ENCODE data around the gene CFAP299.

CFAP299 gene

DNA sequence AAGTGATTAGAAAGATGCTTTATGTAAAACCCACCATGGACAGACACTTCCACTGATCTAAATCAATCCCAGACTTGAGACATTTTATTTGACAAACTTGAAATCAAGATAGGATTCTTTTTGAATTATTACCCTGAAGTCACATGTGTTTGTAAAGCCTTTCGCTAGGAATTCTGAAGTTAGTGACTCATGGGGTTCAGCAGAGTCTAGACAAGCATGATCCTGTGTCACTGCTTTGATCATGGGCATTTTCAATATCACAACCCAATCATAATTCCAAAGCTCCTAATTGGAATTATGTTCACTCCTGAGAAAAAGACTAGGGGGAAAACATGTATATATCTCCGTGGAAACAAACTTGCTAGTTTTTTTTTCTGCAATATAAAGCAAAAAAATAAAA is 627.5 kb downstream of the CFAP299 start:
- DNase-seq: no peak

DNA sequence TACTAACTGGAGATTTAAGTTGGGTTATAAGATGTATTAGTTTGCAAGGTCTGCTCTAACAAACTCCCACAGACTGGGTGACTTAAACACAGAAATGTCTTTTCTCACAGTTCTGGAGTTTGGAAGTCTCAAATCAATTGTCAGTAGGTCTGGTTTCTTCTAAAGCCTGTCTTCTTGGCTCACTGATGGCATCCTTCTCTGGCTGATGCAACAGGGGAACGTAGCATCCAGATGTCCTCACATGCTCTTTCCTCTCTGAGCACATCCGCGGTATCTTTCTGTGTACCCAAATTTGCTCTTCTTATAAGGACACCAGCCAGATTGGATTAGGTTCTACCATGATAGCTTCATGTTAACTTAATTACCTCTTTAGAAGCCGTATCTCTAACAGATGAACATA is 631.8 kb downstream of the CFAP299 start:
- no peak for DNase-seq

DNA sequence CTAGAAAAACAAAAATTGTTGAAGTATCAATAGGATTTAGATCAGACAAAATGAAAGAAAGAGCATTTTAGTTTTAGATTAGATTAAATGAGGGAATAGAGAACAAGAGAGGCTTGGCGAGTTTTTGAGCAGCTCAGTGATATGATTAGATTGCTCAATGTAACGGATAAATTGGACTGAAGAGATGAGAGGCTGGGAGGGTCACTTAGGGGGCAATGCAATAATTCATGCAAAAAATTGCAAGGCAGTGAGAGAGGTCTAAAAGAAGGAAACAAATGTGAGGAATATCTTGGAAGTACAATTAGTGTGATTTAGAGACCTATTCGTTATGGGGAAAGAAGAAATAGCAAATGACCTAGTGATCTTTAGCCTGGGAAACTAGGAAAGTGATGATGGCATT is 644.7 kb downstream of the CFAP299 start:
- DNase-seq: no peak

DNA sequence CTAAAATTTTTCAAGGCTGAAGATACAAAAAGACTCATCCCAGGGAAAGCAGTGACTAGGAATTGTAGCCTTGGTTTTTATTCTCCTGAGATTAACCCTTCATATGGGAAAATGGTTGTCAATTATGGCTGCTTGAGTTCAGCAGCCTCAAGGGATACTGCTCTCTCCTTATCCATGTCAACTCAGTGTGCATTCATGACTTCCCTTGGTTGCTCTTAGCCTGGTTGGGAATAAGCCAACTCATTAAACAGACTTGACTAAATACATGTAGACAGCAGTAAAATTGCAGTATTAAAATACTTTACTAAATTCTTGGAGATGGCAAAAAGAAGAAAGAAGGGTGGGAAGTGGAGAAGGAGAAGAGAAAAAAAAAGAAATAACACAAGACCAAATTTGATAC is 650.5 kb downstream of the CFAP299 start:
- no peak for DNase-seq

DNA sequence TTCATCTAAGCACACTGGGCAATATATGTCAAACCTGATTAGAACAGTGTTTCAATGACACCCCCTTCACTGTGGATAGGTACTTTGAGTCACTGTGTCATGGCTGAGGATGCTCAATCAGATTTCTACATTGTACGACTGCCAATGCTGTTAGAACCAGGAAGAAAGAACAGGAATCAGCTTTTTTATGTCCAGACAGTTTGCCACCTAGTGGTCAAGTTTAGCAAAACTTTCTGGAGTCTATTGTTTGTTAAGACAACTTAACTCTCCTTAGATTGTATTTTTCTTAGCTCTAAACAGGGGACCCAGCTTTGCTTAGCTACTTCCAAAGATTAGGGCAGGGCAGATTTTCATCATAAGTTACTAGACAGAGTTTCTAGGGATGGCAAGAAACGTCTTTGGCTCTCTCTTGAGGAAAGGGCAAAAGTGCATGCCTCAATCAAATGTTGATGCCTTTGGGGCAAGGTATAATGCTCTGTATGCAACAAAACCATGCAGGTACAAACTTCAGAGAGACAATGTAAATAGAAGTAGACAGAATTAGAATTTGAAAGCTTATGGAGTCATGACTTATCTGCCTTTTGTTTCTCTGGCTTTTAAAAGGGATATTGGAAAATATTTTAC is 654.5 kb downstream of the CFAP299 start:
- DNase-seq: peak; percentile 41

DNA sequence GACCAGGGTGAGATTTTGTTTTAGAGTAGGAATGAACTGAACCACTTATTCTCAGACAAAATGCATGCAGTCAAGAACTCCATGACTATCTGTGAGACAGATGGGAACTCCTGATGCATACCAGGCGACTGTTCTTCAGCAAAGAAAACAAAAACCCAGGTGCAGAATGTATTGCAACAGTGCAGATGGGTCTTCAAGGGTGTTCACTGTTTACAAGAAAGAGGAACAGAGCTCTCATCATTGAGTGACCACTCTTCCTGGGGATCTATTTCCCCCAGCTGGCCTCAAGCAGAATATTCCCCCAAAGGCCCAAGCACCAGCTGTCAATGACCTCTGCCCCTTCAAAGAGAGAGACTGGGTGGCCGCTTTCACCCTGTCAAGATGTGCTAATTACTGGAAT is 655.3 kb downstream of the CFAP299 start:
- DNase-seq: no peak

DNA sequence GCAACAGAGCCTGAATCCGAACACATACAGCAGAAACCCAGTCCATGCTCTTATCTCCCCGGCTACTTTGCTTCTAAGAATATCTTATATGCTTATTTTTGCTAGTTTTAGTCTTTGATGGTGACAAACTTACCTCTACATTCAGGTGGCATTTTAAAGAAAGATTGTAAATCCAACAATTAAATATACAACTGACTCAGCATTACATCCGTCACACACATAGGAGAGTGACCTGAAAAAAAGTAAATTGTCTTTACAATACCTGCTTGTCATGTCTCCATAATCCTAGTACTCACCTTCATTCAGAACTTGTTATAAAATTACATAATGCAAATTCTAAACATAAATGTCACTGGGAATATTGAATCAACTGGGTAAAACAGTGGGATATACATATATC is 664.4 kb downstream of the CFAP299 start:
- no peak for DNase-seq

DNA sequence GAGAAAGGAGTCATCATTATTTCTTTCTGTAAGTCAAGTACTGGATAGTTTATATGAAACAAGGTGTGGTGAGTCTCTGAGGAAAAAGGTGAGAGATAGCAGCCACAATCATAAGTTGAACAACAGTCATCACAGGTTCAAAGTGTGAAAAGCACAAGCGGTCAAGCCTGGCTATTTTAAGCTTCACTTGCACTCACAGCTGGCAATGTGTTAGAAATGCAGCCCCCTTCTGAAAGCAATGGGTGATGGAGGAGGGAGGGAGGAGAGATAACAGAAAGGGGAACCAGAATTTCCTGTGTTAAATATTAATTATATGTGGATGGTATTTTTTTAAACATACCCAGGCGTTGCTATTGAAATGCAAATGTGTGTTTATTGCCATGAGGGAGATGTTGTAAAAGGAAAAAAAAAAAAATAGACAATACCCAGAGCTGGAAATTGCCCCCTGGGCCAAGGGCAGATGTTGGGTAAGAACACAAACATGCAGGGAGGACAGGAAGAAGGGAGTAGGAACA is 668.1 kb downstream of the CFAP299 start:
- no peak for DNase-seq

DNA sequence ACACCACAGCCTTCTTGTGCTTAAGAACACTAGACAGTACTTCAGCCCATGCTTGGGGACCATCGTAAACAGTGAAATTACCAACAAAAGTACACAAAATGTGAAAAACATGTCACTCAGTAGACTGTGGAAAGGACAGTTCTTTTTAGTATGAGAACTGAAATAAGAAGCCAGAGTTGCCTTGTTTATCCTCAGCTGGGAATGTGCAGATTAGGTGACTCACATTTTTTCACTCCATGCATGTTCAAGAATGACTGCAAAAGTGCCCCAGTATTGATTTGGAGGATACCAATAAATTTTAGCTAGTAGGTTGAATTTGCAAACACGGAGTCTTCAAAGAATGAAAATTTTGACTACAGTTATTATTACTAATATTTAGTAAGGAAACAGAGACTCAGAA is 671.9 kb downstream of the CFAP299 start:
- no peak for DNase-seq

Data from NCI-H1105 treated with DMSO at 0.1 percent for 48 hours (cell line).